ENCODE data around the gene MFN1. TPM values are rescaled to one million over a fixed set of nuclear protein-coding genes. Genes with fewer than 3 reads are reported as not detected.
"Not testable (repeated sequence)": the region's sequence is repeated elsewhere in the genome, so short reads cannot be mapped to it uniquely, and the experiment has no call there.

MFN1 gene
- total RNA-seq (32.2 TPM), polyA plus RNA-seq (31.5 TPM)
- long read RNA-seq, donor 1, full-length matches to known transcripts, result 1 of 1 reads
- long read RNA-seq, donor 1, partial matches to known transcripts, result 0 of 1 reads
- long read RNA-seq, donor 1, other reads (novel, unspliced or antisense), result 0 of 1 reads
- long read RNA-seq, donor 2, result 0 reads
- long read RNA-seq, donor 3, full-length matches to known transcripts, result 3 of 3 reads
- long read RNA-seq, donor 3, partial matches to known transcripts, result 0 of 3 reads
- long read RNA-seq, donor 3, other reads (novel, unspliced or antisense), result 0 of 3 reads
- long read RNA-seq, donor 4, result 0 reads
- long read RNA-seq, donor 5, full-length matches to known transcripts, result 3 of 3 reads
- long read RNA-seq, donor 5, partial matches to known transcripts, result 0 of 3 reads
- long read RNA-seq, donor 5, other reads (novel, unspliced or antisense), result 0 of 3 reads
- long read RNA-seq, donor 6, full-length matches to known transcripts, result 4 of 4 reads
- long read RNA-seq, donor 6, partial matches to known transcripts, result 0 of 4 reads
- long read RNA-seq, donor 6, other reads (novel, unspliced or antisense), result 0 of 4 reads
- long read RNA-seq, donor 7, result 0 reads
- long read RNA-seq, donor 8, full-length matches to known transcripts, result 1 of 1 reads
- long read RNA-seq, donor 8, partial matches to known transcripts, result 0 of 1 reads
- long read RNA-seq, donor 8, other reads (novel, unspliced or antisense), result 0 of 1 reads
- long read RNA-seq, donor 9, full-length matches to known transcripts, result 2 of 2 reads
- long read RNA-seq, donor 9, partial matches to known transcripts, result 0 of 2 reads
- long read RNA-seq, donor 9, other reads (novel, unspliced or antisense), result 0 of 2 reads
- long read RNA-seq, donor 10, result 0 reads

GRCh38 chr3:179347345-179348194 lies at the start of gene MFN1:
Gene MFN1 (plus strand): TSS chr3:179347709. CDS start chr3:179348852, 1,143 bp downstream.
- H3K36me3 ChIP-seq (ENCODE audit: control insufficient read depth in 2 of 2, insufficient read depth in 2 of 2, low read length in 1 of 2), result peaks cover 13 to 29% of the 10 kb centered on the region in 2 donors
- peaks cover 3 to 12% of the 10 kb centered on the region in 2 donors for H3K4me1 ChIP-seq (ENCODE audit: control insufficient read depth in 2 of 2, insufficient read depth in 2 of 2, low read length in 2 of 2)
- peaks cover 0 to 2% of the 10 kb centered on the region in 2 donors for H3K27me3 ChIP-seq (ENCODE audit: control insufficient read depth in 2 of 2, insufficient read depth in 1 of 2, low read length in 1 of 2)
- WGBS, result under 1% methylated on average over 63 of the region's 63 CpGs
- no peaks in the 10 kb centered on the region for H3K9me3 ChIP-seq (ENCODE audit: control insufficient read depth in 2 of 2, insufficient read depth in 1 of 2, low read length in 1 of 2)
- peak within 1 kb of the TSS; percentile 91 to 93 for H3K4me3 ChIP-seq (ENCODE audit: low read length in 2 of 2)
- peak; percentile 83 to 97 (median 91) for DNase-seq (ENCODE audit: low read depth in 6 of 9, low spot score in 9 of 9)
- peak within 1 kb of the TSS; percentile 81 to 90 for H3K27ac ChIP-seq (ENCODE audit: low read depth in 1 of 2, low read length in 1 of 2)

GRCh38 chr3:179297971-179298725 lies 49.4 kb upstream of the MFN1 start:
- DNase-seq (ENCODE audit: low read depth in 6 of 9, low spot score in 9 of 9), result no peak
- no peaks in the 10 kb centered on the region for H3K4me1 ChIP-seq (ENCODE audit: control insufficient read depth in 2 of 2, insufficient read depth in 2 of 2, low read length in 2 of 2)
- WGBS, result 85% methylated on average over 5 of the region's 5 CpGs
- H3K9me3 ChIP-seq (ENCODE audit: control insufficient read depth in 2 of 2, insufficient read depth in 1 of 2, low read length in 1 of 2), result no peaks in the 10 kb centered on the region
- no peaks in the 10 kb centered on the region for H3K36me3 ChIP-seq (ENCODE audit: control insufficient read depth in 2 of 2, insufficient read depth in 2 of 2, low read length in 1 of 2)
- H3K27ac ChIP-seq (ENCODE audit: low read depth in 1 of 2, low read length in 1 of 2), result no peak overlapping the region
- no peak overlapping the region for H3K4me3 ChIP-seq (ENCODE audit: low read length in 2 of 2)
- H3K27me3 ChIP-seq (ENCODE audit: control insufficient read depth in 2 of 2, insufficient read depth in 1 of 2, low read length in 1 of 2), result no peaks in the 10 kb centered on the region

- DNase-seq (ENCODE audit: low read depth in 6 of 9, low spot score in 9 of 9), result no peak
- Histone ChIP-seq H3K4me1 (ENCODE audit: control insufficient read depth in 2 of 2, insufficient read depth in 2 of 2, low read length in 2 of 2) (no peaks in the 10 kb centered on the region), H3K9me3 (ENCODE audit: control insufficient read depth in 2 of 2, insufficient read depth in 1 of 2, low read length in 1 of 2) (no peaks in the 10 kb centered on the region), H3K27ac (ENCODE audit: low read depth in 1 of 2, low read length in 1 of 2) (no peak overlapping the region), H3K4me3 (ENCODE audit: low read length in 2 of 2) (no peak overlapping the region), H3K27me3 (ENCODE audit: control insufficient read depth in 2 of 2, insufficient read depth in 1 of 2, low read length in 1 of 2) (no peaks in the 10 kb centered on the region), H3K36me3 (ENCODE audit: control insufficient read depth in 2 of 2, insufficient read depth in 2 of 2, low read length in 1 of 2) (no peaks in the 10 kb centered on the region)
- WGBS, result 98% methylated on average over 2 of the region's 2 CpGs
These were observed 48.2 kb upstream of the MFN1 start for GRCh38 chr3:179299316-179299715.

- no peaks in the 10 kb centered on the region for H3K36me3 ChIP-seq (ENCODE audit: control insufficient read depth in 2 of 2, insufficient read depth in 2 of 2, low read length in 1 of 2)
- no peak overlapping the region for H3K4me3 ChIP-seq (ENCODE audit: low read length in 2 of 2)
- no peaks in the 10 kb centered on the region for H3K27me3 ChIP-seq (ENCODE audit: control insufficient read depth in 2 of 2, insufficient read depth in 1 of 2, low read length in 1 of 2)
- no peak overlapping the region for H3K27ac ChIP-seq (ENCODE audit: low read depth in 1 of 2, low read length in 1 of 2)
- no peaks in the 10 kb centered on the region for H3K9me3 ChIP-seq (ENCODE audit: control insufficient read depth in 2 of 2, insufficient read depth in 1 of 2, low read length in 1 of 2)
- H3K4me1 ChIP-seq (ENCODE audit: control insufficient read depth in 2 of 2, insufficient read depth in 2 of 2, low read length in 2 of 2), result no peaks in the 10 kb centered on the region
- 94% methylated on average over 5 of the region's 5 CpGs for WGBS
- no peak for DNase-seq (ENCODE audit: low read depth in 6 of 9, low spot score in 9 of 9)
These were observed 47.4 kb upstream of the MFN1 start for GRCh38 chr3:179299999-179300613.

GRCh38 chr3:179301645-179302044 lies 45.9 kb upstream of the MFN1 start:
- DNase-seq (ENCODE audit: low read depth in 6 of 9, low spot score in 9 of 9), result no peak

GRCh38 chr3:179302111-179302510 lies 45.4 kb upstream of the MFN1 start:
- no peaks in the 10 kb centered on the region for H3K27me3 ChIP-seq (ENCODE audit: control insufficient read depth in 2 of 2, insufficient read depth in 1 of 2, low read length in 1 of 2)
- no peaks in the 10 kb centered on the region for H3K36me3 ChIP-seq (ENCODE audit: control insufficient read depth in 2 of 2, insufficient read depth in 2 of 2, low read length in 1 of 2)
- 96% methylated on average over 7 of the region's 7 CpGs for WGBS
- no peak for DNase-seq (ENCODE audit: low read depth in 6 of 9, low spot score in 9 of 9)
- no peaks in the 10 kb centered on the region for H3K9me3 ChIP-seq (ENCODE audit: control insufficient read depth in 2 of 2, insufficient read depth in 1 of 2, low read length in 1 of 2)
- no peaks in the 10 kb centered on the region for H3K4me1 ChIP-seq (ENCODE audit: control insufficient read depth in 2 of 2, insufficient read depth in 2 of 2, low read length in 2 of 2)
- no peak overlapping the region for H3K4me3 ChIP-seq (ENCODE audit: low read length in 2 of 2)
- no peak overlapping the region for H3K27ac ChIP-seq (ENCODE audit: low read depth in 1 of 2, low read length in 1 of 2)

More at GRCh38 chr3:179301645-179302044, 45.9 kb upstream of the MFN1 start:
- Histone ChIP-seq H3K4me1 (ENCODE audit: control insufficient read depth in 2 of 2, insufficient read depth in 2 of 2, low read length in 2 of 2) (no peaks in the 10 kb centered on the region), H3K36me3 (ENCODE audit: control insufficient read depth in 2 of 2, insufficient read depth in 2 of 2, low read length in 1 of 2) (no peaks in the 10 kb centered on the region), H3K27me3 (ENCODE audit: control insufficient read depth in 2 of 2, insufficient read depth in 1 of 2, low read length in 1 of 2) (no peaks in the 10 kb centered on the region), H3K27ac (ENCODE audit: low read depth in 1 of 2, low read length in 1 of 2) (no peak overlapping the region), H3K4me3 (ENCODE audit: low read length in 2 of 2) (no peak overlapping the region), H3K9me3 (ENCODE audit: control insufficient read depth in 2 of 2, insufficient read depth in 1 of 2, low read length in 1 of 2) (no peaks in the 10 kb centered on the region)
- WGBS, result 65% methylated on average over 3 of the region's 3 CpGs

GRCh38 chr3:179304605-179305004 lies 42.9 kb upstream of the MFN1 start:
- Histone ChIP-seq H3K9me3 (ENCODE audit: control insufficient read depth in 2 of 2, insufficient read depth in 1 of 2, low read length in 1 of 2) (no peaks in the 10 kb centered on the region), H3K4me1 (ENCODE audit: control insufficient read depth in 2 of 2, insufficient read depth in 2 of 2, low read length in 2 of 2) (no peaks in the 10 kb centered on the region), H3K36me3 (ENCODE audit: control insufficient read depth in 2 of 2, insufficient read depth in 2 of 2, low read length in 1 of 2) (no peaks in the 10 kb centered on the region), H3K27me3 (ENCODE audit: control insufficient read depth in 2 of 2, insufficient read depth in 1 of 2, low read length in 1 of 2) (no peaks in the 10 kb centered on the region), H3K4me3 (ENCODE audit: low read length in 2 of 2) (no peak overlapping the region), H3K27ac (ENCODE audit: low read depth in 1 of 2, low read length in 1 of 2) (no peak overlapping the region)
- DNase-seq (ENCODE audit: low read depth in 6 of 9, low spot score in 9 of 9), result no peak
- 54% methylated on average over 2 of the region's 2 CpGs for WGBS

GRCh38 chr3:179307362-179307761 lies 40.1 kb upstream of the MFN1 start:
- WGBS, result 98% methylated on average over 2 of the region's 2 CpGs
- H3K36me3 ChIP-seq (ENCODE audit: control insufficient read depth in 2 of 2, insufficient read depth in 2 of 2, low read length in 1 of 2); H3K27ac ChIP-seq (ENCODE audit: low read depth in 1 of 2, low read length in 1 of 2); H3K4me3 ChIP-seq (ENCODE audit: low read length in 2 of 2); H3K9me3 ChIP-seq (ENCODE audit: control insufficient read depth in 2 of 2, insufficient read depth in 1 of 2, low read length in 1 of 2); H3K4me1 ChIP-seq (ENCODE audit: control insufficient read depth in 2 of 2, insufficient read depth in 2 of 2, low read length in 2 of 2); DNase-seq (ENCODE audit: low read depth in 6 of 9, low spot score in 9 of 9); H3K27me3 ChIP-seq (ENCODE audit: control insufficient read depth in 2 of 2, insufficient read depth in 1 of 2, low read length in 1 of 2): not testable (repeated sequence)
